Epithelial cell of esophagus (primary cell): Measurements from ENCODE around the gene PPP1R9A.

Experiments
- DNase-seq: peaks from one replicate; pipeline ENCODE4 v3.0.0; 2010; ENCODE audit warnings: low read depth
- H3K4me3 ChIP-seq: 2 replicates; pipeline ENCODE4 v1.5.1; 2011; ENCODE audit warnings: mild to moderate bottlenecking, low read length, control low read depth
- TF ChIP-seq, protein P1 (sequence below): IDR thresholded peaks from 2 replicates; pipeline ENCODE4 v1.5.1; 2011; ENCODE audit warnings: low read depth, mild to moderate bottlenecking, low read length, control low read depth, inconsistent platforms; ENCODE audit not compliant: insufficient read depth; ENCODE audit errors: missing control alignments

Gene PPP1R9A

DNA sequence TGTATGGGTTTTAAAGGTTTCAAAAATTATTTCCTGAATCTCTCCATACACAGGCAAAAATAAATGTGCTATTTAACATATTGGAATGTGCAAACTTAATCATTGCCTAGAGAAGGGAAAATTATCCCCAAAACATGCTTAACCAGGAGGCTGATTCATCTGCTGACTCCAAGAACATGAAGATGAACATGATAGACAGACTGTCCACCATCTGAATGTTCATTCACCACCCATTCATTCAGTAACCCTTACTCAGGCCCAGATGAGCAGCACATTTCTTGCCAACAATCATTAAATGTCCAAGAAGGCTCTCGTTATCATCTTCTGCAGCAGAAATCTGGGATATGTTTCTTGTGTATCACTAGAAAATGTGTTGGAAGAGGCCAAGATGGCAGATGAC, 110.6 kb downstream of the PPP1R9A start:
- no peak overlapping the region for H3K4me3 ChIP-seq
- TF ChIP-seq, protein P1, sequence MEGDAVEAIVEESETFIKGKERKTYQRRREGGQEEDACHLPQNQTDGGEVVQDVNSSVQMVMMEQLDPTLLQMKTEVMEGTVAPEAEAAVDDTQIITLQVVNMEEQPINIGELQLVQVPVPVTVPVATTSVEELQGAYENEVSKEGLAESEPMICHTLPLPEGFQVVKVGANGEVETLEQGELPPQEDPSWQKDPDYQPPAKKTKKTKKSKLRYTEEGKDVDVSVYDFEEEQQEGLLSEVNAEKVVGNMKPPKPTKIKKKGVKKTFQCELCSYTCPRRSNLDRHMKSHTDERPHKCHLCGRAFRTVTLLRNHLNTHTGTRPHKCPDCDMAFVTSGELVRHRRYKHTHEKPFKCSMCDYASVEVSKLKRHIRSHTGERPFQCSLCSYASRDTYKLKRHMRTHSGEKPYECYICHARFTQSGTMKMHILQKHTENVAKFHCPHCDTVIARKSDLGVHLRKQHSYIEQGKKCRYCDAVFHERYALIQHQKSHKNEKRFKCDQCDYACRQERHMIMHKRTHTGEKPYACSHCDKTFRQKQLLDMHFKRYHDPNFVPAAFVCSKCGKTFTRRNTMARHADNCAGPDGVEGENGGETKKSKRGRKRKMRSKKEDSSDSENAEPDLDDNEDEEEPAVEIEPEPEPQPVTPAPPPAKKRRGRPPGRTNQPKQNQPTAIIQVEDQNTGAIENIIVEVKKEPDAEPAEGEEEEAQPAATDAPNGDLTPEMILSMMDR: no peak
- no peak for DNase-seq

DNA sequence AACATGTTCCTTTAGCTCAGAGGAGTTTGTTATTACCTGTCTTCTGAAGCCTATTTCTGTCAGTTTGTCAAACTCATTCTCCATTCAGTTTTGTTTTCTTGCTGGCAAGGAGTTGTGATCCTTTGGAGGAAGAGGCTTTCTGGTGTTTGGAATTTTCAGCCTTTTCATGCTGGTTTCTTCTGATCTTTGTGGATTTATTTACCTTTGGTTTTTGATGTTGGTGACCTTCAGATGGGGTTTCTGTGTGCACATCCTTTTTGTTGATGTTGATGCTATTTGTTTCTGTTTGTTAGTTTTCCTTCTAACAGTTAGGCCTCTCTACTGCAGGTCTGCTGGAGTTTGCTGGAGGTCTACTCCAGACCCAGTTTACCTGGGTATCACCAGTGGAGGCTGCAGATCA, 118.6 kb downstream of the PPP1R9A start:
- no peak for DNase-seq
- H3K4me3 ChIP-seq: no peak overlapping the region
- TF ChIP-seq, protein P1: no peak

DNA sequence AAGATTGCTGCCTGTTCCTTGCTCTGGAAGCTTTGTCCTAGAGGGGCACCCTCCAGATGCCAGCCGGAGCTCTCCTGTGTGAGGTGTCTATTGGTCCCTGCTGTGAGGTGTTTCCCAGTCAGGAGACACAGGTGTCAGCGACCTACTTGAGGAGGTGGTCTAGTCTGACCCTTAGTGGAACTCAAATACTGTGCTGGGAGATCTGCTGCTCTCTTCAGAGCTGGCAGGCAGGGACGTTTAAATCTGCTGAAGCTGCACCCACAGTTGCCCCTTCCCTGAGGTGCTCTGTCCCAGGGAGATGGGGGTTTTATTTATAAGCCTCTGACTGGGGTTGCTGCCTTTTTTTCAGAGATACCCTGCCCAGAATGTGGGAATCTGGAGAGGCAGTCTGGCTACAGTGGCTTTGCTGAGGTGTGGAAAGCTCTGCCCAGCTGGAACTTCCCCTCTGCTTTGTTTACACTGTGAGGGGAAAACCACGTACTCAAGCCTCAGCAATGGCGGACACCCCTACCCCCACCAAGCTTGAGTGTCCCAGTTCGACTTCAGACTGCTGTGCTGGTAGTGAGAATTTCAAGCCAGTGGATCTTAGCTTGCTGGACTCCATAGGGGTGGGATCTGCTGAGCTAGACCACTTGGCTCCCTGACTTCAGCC, 119.2 kb downstream of the PPP1R9A start:
- DNase-seq: no peak
- TF ChIP-seq, protein P1: no peak
- H3K4me3 ChIP-seq: no peak overlapping the region

DNA sequence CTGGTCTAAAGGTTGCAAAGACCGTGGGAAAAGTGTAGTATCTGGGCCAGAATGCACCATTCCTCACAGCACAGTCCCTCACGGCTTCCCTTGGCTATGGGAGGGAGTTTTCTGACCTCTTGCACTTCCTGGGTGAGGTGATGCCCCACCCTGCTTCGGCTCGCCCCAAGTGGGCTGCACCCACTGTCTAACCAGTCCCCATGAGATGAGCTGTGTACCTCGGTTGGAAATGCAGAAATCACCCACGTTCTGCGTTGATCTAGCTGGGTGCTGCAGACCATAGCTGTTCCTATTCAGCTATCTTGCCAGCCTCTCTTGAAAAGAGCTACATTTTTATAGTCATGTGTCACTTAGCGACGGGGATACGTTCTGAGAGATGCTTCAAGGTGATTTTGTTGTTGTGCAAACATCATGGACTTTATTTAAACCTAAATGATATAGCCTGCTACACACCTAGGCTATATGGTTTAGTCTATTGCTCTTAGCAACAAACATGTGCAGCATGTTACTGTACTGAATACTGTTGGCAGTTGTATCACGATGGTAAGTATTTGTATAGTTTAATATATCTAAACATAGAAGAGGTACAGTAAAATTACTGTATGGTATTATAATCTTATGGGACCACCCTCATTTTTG, 120.0 kb downstream of the PPP1R9A start:
- TF ChIP-seq, protein P1: no peak
- H3K4me3 ChIP-seq: no peak overlapping the region
- DNase-seq: no peak

DNA sequence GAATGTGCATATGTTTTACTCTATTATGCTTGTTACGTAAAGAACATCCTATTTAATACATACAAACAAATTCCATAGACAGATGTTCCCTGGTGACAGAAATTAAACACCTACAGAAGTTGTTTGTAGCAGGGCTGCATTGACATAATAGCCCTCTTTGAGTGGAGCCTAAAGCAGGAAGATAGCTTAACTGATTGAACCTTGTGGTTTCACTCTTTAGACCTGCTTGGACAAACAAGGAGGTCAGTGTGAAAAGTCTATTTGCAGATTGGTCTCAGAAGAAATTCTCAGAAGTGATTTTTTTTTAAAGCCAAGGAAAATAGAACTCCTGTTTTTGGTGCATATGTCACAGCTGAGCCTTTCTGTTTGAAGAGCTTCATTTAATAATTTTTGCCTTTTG, 121.3 kb downstream of the PPP1R9A start:
- no peak for DNase-seq
- no peak overlapping the region for H3K4me3 ChIP-seq
- TF ChIP-seq, protein P1: no peak

DNA sequence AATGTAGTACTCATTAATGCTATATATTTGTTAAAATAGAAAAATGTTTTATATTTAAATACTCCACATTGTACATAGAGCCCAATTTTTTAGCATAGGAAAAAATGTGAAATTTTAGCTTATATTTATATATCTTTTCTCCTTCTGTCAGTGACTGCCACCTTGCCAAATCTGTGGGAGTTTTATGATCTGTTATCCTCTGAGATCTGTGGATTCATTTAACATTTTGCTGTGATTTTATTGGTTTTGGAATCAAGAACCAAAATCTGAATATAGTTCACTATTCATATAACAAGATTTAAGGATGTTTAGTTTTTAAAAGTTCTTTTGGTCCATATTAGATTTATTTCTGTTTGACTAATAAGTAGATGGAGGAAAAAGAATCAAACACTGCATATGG, 127.9 kb downstream of the PPP1R9A start:
- no peak for DNase-seq
- TF ChIP-seq, protein P1: no peak
- H3K4me3 ChIP-seq: no peak overlapping the region

DNA sequence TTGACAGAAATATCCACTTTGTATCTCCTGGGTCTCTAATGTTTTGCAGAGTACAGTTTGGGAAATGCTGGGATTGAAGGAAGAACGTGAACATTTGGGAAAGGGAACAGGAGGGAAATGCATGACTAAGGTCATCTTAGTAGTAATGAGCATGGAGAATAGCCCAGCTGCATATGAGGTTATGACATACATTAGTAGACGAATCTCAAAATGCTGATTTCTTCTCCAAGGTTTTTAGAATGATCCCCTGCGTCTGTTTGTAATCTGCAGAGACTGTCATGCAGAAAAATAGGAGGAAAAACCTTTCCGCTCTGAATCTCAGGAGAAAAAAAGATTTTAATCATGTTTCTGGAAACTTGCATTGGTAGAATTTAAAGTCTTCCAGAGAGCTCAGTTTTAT, 133.6 kb downstream of the PPP1R9A start:
- H3K4me3 ChIP-seq: no peak overlapping the region
- DNase-seq: no peak
- TF ChIP-seq, protein P1: no peak
